Activated T-cell treated with anti-CD3 and anti-CD28 coated beads for 1 hour (primary cell): ENCODE data around the gene IRAK1.

Experiments used
- DNase-seq: peaks from one replicate; pipeline ENCODE4 v3.0.0-alpha.2; 2020; ENCODE audit warnings: low read depth

The IRAK1 gene

DNA sequence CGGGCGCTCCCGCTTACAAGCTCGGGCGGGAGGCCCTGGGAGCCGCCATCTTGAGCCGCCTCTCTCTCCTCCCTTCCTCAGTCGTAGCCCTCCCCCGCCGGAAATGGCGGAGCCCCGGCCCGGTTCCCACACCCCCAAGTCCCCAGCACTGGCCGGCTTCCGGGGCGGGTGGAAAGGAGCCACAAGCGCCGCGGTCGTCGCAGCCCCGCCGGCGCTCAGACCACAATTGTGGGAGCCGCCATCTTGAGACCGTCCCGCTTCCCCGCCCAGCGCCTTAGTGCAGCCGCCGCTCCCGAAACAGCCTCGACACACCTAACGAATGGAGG, 48.6 kb downstream of the IRAK1 start:
- peak; percentile 74 for DNase-seq

DNA sequence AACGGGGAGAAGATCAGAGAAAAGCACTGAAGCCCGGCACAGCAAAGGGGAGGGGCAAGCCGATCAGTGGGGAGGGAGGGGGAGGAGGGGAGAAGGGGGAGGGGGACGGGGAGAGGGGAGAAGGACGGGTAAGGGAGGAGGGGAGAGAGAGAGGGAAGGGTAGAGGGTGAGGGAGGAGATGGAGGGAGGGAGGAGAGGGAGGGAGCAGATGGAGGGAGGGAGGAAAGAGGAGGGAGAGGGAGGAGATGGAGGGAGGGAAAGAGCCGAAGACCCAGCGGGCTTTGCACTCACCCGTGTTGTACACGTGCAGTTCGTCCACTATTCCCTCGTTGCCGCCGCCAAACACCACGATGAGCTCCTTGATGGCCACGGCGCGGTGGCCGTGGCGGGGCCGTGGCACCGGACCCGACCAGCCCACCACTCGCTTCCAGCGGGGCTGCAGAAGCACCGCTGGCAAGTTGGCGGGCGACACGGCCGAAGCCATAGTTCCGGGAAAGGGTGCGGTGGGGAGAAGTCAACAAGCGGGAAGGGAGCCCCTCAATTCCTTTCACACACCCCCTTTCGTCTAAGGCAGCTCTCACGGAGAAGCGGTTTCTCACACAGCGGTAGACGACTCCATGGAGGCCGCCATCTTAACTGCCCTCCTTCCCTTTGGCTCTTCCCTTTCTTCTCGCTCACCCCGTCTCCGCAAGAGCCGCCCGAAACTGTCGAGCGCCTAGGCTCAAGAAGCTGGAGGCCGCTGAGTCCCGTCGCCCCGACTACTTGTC, 49.2 kb downstream of the IRAK1 start:
- DNase-seq: no peak

DNA sequence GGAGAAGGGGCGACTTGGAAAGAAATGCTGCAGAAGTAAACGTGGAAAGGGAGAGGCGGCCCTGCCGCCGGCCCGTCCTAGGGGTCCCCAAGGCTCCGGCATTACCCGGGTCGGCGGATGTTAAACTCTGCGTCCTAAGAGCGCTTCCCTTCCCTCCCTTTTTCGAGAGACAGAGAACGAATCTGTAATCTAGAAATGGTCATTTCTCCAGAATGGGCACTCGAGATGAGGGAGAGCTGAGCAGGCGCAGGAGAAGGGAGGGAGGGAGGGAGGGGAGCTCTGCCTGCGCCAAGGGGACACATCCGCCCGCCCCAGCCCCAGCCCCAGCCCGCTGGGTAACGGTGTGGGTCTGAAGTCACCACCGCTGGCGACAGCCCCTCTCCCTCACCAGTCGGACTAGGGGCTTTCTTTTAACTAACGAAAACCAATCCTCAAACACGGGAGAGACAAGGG, 49.8 kb downstream of the IRAK1 start:
- no peak for DNase-seq

DNA sequence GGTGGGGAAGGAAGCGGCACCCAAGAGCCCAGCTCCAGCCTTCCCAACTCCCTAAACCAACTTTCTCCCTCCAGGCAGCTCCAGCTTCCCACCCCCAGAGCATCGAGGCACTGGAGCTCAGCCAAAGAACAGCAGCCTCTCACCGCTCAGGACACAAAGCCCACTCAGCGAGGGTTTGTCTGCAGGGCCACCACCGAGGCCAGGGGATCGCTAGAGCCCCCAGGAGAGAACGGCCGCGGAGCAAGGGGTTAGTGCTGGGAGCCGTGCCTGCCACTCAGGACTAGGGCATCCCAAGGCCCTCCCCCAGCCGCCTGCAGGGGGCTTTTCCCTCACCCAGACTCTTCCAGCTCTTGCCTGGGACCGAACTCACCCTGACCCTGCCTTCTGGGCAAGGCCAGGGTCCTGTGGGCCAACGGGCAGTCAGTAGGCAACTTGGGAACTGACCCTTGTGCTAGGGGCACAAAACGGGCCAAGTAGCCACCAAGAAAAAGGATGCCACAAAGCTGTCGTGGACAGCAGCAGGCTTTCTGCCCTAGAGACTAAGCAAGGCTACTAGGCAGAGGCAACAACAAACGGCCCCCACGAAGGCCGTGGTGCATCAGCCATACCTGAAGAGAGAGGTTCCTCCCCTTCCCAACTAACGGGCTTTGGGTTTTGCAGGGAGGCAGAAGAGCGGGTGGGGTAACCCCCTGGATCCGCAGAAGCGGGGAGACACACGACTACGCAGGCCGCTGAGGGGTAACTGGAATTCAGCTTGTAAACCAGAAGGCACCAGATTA, 50.4 kb downstream of the IRAK1 start:
- DNase-seq: no peak

DNA sequence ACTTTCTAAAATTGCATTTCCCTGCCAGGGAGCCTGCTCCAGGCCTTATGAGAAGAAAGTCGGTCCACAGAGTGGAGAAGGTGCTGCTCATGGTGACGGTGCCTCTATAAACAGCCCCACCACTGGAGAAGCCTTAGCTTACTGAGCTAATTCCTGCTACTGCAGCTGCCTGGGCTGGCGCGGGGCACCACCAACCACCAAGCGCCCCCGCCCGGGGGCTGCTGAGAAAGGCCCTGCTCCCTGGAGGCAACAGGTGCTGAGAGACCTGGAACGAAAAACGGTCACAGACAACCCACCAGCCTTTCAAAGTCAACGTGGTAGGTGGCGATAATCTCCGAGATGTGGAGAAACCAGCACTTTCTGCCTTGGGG, 51.0 kb downstream of the IRAK1 start:
- no peak for DNase-seq

DNA sequence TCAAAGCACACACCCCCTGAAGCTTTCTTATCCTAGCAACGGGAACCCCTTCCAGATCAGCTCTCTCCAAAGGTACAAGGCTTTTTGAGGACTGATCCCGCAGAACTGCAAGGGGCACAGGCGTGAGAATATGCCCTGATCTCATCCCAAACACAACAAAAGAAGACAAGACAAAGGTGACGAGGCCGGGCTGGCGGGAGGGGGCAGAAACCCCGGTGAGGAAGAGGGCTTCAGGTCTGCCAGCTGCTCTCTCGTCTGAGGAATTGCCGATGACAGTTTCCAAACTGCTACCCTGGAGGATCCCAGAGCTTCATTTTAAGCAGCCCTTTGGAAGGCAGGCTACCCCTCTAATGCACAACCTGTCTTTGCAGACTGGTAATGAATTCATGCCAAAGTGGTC, 51.4 kb downstream of the IRAK1 start:
- DNase-seq: no peak

DNA sequence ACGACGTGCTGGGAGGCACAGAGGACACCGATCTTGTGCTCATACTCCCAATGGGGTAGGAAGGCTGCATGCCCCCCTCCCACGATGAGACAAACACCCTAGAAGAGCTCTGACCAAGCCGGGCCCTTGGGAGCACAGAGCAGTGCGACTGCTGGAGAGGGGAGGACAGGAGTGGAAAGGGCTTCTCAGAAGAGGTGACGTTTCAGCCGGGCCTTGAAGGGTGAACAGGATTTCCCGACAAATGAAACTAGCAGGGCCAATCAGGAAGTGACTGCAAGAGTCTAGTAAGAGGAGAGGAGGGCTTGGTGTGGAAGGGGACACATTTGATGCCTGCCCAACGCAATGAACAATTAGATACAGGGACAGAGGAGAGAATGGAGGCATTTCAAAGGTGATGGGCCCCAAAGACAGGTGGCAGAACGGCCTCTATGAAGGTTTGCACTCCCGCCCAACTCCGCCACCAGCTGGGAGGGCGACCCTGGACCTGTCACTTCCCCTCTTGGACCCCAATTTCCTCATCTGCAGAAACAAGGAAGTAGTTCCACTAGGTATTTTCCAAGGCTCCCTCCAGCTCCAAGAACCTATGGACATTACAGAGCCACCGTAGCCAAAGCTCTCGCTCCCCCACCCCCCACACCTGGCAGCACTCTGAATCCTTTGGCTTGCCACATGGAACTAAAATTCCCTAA, 52.0 kb downstream of the IRAK1 start:
- no peak for DNase-seq

DNA sequence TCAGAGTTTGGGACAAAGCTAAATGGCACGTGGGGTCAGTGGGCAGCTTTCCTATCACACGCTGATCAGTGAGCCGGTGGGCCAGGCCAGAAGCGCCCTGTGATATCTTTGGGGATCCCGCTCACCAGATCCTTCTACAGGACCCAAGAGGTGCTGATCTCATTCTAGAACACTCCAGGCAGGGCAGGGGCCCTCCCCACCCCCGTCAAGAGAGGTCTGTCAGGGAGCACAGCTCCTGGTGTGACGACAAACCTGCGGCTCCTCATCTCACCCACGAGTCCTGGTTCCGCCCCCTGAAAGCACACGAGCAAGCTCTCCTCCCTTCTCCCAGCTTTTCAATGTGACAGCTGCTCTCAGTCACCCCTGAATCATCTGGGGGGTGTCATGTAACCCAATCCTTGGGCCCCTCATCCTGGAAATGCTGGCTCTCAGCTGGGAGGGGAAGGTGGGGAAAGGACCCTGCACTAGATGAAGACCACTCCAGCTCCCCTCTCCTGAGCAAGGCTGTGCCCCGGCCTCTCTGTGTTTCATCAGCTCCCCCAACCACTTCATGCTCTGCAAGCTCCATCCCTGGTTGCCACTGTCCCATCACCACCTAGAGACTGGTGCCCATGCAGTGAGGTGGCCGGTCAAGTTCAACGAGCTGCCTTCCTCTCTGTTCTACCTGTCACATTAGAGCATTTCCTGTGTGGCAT, 52.7 kb downstream of the IRAK1 start:
- DNase-seq: no peak

DNA sequence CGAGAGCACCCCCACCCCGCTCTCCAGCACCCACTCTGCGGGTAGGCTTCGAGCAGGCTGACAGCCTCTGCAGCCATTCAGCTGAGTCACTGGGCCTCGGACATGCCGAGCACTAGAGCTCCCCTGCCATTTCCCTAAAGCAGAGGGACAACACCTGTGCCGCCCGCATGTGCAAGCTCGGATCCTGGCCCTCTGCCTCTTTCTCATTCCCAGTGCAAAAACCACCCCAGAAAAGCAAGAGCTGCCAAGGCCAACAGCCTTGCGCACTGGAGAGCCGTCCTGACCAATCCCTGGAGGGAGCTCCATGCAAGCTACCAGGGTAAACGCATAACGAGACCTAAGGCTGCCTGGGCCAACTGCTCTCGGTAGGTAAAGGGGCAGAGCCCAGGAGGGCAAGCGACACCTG, 53.4 kb downstream of the IRAK1 start:
- DNase-seq: no peak

DNA sequence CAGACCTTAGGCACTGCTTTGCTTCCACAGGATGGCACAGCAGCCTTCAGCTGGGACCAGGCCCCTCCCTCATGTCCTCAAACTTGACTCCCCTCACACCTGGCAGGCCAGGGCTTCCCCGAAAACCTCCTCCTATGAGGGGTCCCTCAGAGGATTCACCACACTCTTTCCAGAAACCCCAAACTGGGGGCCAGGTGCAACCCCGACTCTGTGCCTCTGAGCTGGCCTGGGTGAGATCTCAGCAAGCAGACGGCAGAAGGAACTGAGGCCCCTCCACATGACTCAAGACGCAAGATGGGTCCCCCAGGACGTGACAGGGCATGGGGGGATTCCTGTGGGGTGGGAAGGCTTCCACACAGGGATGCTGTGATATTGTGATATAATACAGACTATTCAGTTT, 54.3 kb downstream of the IRAK1 start:
- no peak for DNase-seq

DNA sequence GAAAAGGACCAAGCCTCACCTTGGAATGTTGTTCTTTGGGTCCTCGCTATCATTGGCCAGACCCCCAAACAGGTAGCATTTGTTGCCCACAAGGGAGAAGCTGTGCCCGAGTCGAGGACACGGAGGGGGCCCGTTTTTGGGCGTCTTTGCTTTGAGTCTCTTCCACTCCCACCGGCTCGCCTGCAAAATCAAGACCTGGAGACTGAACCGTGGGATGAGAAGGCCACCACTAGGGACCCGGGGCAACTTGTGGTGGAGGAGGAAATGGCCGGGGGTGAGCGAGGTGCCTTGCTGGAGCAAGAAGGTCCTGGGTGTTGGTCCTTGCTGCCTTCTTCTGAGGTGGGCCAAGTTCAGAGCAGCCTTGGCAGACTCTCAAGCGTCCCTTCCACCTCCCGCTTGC, 55.6 kb downstream of the IRAK1 start:
- DNase-seq: no peak

DNA sequence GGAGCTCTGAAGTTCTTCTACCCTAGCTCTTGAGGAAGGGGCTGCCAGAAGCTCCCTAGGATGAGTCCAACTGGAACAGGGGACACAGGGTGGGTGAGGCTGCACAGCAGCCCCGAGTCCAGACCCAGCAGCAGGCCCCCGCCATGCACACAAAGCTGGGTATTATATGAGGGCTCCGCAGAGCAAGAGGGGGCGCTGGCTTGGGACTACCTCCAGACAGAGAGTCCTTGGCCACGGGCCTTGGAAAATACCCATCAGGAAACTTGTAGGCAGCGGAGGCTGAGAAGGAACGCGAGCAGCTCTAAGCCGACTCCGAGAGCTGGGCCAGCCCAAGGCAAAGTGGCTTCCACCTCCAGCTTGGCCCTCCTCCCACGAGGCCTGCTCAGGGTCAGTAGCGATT, 56.2 kb downstream of the IRAK1 start:
- DNase-seq: no peak

DNA sequence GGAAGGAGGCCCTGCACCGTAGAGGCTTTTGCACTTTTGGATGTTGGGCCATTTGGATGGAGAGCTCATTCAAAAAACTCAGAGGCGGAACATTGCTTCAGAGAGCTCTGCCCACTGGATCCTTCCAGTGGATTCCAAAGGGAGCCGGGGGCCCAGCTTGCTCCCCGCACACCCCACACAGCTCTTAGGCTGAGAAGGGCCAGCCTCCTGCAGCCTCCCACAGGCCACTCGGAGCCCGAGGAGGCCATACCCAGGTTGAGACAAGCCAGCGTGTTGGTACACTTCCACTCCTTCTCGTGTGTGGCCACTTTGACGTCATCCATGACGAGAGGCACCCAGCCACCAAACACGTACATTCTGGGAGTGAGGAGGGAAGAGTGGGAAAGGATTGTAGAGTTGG, 58.4 kb downstream of the IRAK1 start:
- no peak for DNase-seq

DNA sequence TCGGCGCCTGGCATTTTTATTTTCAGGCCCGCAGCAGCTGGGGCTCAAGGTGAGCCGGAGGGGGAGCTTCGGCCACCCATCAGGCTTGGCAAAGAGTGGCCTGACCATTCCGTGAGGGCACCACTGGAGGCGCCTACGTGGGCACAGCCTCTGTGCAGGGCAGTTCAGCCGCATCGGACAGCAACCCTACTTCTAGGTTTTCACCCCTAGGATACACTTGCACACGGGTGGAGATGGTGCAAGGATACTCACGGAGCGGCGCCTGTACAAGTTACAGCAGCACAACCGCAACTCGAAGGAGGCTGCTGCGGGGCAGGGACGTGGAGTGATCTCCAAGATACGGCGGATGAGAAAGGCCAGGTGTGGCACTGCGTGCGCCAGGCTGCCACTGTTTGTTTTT, 58.9 kb downstream of the IRAK1 start:
- no peak for DNase-seq
